Lower leg skin (tissue), 4 donors: ENCODE measurements around the gene RCCD1. TPM values are rescaled to one million over a fixed set of nuclear protein-coding genes. Genes with fewer than 3 reads are reported as not detected.
A peak's percentile ranks its signal among the peaks of the same experiment; 100 is the strongest.

Experiments used
- DNase-seq, 2 donors: peaks; one replicate each; pipeline ENCODE4 v3.0.0-alpha.2; 2019; ENCODE audit warnings: low spot score in 2 of 2
- H3K4me3 ChIP-seq: fragments of 200-600 bp; sonication (generic); 2 replicates; pipeline ENCODE4 v1.5.1; 2017; ENCODE audit warnings: mild to moderate bottlenecking, low read depth; ENCODE audit not compliant: poor library complexity, severe bottlenecking
- POLR2A ChIP-seq, 2 donors: fragments of 450-650 bp; IDR thresholded peaks; one replicate each; pipeline ENCODE4 v1.6.1; 2016 to 2017; ENCODE audit warnings: antibody characterized with exemption in 2 of 2, mild to moderate bottlenecking in 1 of 2, moderate library complexity in 1 of 2
- WGBS, 2 donors: methylation state at CpG; one replicate each; pipeline ENCODE4 v1.1.5; 2018; 5-methylcytosine and 5-hydroxymethylcytosine counted together
- intact Hi-C: fragments of 100-400 bp; cut with DNase I; formaldehyde crosslinking; loops from one replicate; pipeline ENCODE4 v1.15.0; 2023; ENCODE audit warnings: low total_unique reads
- total RNA-seq, 4 donors: library from RNA; depleted of rRNA; stranded (reverse); fragments of >200 nt; gene quantifications; one replicate each; pipeline ENCODE4 v1.1.0, GENCODE V29; 2016
- TF ChIP-seq, protein P1 (sequence below), 3 donors: fragments of 450-650 bp; IDR thresholded peaks; one replicate each; pipeline ENCODE4 v1.5.1; 2016; ENCODE audit warnings: antibody characterized with exemption in 3 of 3, mild to moderate bottlenecking in 3 of 3, moderate library complexity in 2 of 3

The RCCD1 gene, protein sequence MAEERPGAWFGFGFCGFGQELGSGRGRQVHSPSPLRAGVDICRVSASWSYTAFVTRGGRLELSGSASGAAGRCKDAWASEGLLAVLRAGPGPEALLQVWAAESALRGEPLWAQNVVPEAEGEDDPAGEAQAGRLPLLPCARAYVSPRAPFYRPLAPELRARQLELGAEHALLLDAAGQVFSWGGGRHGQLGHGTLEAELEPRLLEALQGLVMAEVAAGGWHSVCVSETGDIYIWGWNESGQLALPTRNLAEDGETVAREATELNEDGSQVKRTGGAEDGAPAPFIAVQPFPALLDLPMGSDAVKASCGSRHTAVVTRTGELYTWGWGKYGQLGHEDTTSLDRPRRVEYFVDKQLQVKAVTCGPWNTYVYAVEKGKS
- total RNA-seq, result 10 to 100 TPM; 11.0 to 24.5 (median 14.1) TPM

DNA sequence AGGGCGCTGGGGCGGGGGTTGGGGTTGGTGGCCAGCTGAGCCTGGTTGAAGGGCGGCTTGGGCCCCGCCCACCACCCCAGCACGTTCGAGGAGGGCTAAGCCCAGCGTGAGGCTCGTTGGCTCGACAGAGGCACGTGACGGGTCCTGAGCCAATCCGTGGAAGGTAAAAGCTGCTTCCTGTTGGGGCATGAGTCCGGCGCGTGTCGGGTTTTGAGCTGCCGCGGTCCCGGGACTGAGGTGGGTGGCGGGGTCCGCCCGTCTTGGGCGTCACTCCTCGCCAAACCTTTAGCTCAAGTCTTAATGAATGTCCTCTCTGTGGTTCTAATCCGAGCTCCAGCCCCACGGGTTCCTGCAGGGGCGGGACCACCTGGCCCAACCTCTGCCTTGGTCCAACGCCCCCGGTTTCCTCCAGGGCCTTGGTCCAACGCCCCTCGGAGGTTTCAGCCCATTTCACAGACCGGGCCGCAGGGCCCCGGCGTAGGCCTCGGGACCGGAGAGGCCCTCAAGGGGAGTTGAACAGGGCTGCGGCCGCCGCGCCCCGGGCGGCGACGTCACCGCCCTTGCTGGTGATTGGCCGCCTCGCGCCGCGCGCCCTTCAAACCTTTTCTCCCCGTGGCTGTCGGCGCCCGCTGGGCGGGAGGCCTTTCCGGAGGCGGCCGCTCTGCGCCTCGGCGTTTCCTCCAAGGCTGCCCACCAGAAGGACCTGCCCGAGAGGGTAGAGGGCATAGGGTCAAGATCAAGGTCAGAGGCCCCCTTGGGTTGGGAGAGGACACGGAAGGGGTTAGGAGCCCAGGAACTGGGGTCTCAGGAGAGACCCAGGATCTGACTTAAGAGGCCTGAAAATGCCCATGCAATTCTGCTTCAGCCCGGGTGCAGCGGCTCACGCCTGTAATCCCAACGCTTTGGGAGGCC, at the start of gene RCCD1:
TSS of gene RCCD1 (plus strand) at position 173 of the 912 bp plus-strand sequence. CDS start 1,851 bp downstream, outside the sequence.
- whole genome bisulfite sequencing, 2 donors, result 1 to 7% methylated on average over 25 to 34 of the region's 69 CpGs
- intact Hi-C loops, result loop anchor here (5.0 to 10.0 kb wide), 3 partner anchors 37 to 320 kb away; partner anchors contain the start of gene PRC1
- H3K4me3 ChIP-seq, result peak within 1 kb of the TSS; percentile 78
- TF ChIP-seq POLR2A (IDR thresholded peaks at IDR 0.05), result peak in 1 of 2 donors; percentile 28
- TF ChIP-seq, protein P1, sequence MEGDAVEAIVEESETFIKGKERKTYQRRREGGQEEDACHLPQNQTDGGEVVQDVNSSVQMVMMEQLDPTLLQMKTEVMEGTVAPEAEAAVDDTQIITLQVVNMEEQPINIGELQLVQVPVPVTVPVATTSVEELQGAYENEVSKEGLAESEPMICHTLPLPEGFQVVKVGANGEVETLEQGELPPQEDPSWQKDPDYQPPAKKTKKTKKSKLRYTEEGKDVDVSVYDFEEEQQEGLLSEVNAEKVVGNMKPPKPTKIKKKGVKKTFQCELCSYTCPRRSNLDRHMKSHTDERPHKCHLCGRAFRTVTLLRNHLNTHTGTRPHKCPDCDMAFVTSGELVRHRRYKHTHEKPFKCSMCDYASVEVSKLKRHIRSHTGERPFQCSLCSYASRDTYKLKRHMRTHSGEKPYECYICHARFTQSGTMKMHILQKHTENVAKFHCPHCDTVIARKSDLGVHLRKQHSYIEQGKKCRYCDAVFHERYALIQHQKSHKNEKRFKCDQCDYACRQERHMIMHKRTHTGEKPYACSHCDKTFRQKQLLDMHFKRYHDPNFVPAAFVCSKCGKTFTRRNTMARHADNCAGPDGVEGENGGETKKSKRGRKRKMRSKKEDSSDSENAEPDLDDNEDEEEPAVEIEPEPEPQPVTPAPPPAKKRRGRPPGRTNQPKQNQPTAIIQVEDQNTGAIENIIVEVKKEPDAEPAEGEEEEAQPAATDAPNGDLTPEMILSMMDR (IDR thresholded peaks at IDR 0.05), result no peak
- peak; percentile 96 to 99 for DNase-seq

DNA sequence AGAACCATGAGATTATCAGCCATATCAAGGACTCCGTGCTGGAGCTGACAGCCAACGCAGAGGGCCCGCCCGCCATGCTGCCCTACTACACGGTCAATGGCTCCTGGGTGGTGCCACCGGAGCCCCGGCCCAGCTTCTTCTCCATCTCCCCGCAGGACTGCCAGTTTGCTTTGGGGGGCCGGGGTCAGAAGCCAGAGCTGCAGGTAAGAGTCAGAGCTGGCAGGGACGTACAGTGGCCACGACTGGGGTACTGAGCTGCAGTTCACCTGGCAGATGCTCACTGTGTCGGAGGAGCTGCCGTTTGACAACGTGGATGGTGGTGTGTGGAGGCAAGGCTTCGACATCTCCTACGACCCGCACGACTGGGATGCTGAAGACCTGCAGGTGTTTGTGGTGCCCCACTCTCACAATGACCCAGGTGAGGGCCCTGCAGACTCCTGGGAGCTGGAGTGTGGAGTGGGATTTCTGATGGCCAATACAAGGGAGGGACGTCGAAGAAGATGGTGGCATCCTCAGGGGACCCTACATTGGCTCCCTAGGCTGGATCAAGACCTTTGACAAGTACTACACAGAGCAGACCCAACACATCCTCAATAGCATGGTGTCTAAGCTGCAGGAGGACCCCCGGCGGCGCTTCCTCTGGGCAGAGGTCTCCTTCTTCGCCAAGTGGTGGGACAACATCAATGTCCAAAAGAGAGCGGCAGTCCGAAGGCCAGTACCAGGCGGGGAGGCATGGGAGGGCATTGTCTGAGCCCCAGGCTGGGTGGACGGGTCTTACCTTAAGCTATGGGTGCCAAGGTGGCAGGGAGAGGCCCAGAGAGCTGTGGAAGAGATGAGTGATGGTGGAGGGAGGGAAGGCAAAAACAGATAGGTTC, 49.1 kb upstream of the RCCD1 start:
- intact Hi-C loops, result no loop called here
- TF ChIP-seq, protein P1 (IDR thresholded peaks at IDR 0.05), result no peak
- TF ChIP-seq POLR2A (IDR thresholded peaks at IDR 0.05), result no peak
- no peak overlapping the region for H3K4me3 ChIP-seq
- DNase-seq, result no peak
- WGBS, 2 donors, result 93 to 97% methylated on average over 27 to 28 of the region's 28 CpGs

DNA sequence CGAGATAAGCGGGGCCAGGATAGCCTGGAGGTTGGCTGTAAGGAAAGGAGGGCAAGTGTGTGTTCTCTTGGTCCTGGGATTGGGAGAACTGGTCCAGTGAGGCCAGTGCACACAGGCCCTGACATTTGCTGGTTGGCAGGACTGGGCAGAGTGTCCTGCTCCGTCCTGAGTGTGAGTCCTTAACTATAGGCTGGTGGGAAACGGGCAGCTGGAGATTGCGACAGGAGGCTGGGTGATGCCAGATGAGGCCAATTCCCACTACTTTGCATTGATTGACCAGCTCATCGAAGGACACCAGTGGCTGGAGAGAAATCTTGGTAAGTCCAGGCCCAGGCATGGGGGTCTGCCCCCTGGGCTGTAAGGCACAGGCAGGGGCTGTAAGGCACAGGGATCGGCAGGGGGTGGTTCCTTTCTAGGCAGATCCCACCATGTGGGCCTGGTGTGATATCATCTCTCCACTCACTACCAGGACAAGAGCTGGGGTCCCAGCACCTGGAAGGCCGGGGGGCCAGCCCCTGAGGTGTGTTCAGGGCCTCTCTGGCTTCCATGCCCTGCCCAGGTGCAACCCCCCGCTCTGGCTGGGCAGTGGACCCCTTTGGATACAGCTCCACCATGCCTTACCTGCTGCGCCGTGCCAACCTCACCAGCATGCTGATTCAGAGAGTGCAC, 48.4 kb upstream of the RCCD1 start:
- no peak for DNase-seq
- WGBS, 2 donors, result 93 to 96% methylated on average over 11 of the region's 11 CpGs
- intact Hi-C loops, result no loop called here
- no peak overlapping the region for H3K4me3 ChIP-seq
- TF ChIP-seq, protein P1 (IDR thresholded peaks at IDR 0.05), result no peak
- TF ChIP-seq POLR2A (IDR thresholded peaks at IDR 0.05), result no peak

DNA sequence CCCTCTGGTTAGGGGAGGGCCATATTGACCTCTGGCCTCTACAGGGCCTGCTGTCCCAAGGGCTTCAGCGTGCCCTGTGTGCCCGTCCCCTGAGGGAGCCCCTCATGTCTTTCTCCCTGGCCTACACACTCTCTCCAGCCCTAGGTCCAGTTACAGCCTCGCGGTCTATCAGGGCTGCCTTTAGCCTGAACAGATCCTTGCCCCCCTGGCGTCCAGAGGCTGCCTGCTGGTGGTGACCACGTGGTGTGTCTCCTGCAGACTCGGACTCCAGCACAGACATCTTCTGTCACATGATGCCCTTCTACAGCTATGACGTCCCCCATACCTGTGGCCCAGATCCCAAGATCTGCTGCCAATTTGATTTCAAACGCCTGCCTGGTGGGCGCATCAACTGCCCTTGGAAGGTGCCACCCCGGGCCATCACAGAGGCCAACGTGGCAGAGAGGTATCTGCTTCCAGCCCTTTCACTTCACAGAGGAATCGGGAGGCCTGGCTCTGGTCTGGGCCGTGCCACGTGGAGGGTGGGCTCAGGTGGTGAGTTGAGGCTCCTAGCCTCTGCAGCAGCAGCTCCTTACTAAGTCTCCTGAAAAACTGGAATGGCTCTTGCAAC, 47.5 kb upstream of the RCCD1 start:
- DNase-seq, result no peak
- TF ChIP-seq, protein P1 (IDR thresholded peaks at IDR 0.05), result no peak
- TF ChIP-seq POLR2A (IDR thresholded peaks at IDR 0.05), result no peak
- intact Hi-C loops, result no loop called here
- H3K4me3 ChIP-seq, result no peak overlapping the region
- WGBS, 2 donors, result 77 to 87% methylated on average over 15 of the region's 15 CpGs
